GM12865 (cell line): ENCODE data around the gene KCTD14.
"Not testable (repeated sequence)": the region's sequence is repeated elsewhere in the genome, so short reads cannot be mapped to it uniquely, and the experiment has no call there.

Experiments
- DNase-seq: peaks from one replicate; pipeline ENCODE4 v3.0.0; 2010; ENCODE audit warnings: low read depth
- H3K4me3 ChIP-seq: 2 replicates; pipeline ENCODE4 v1.5.1; 2011; ENCODE audit warnings: mild to moderate bottlenecking, low read depth, low read length, control low read depth
- CTCF ChIP-seq: IDR thresholded peaks from 2 replicates; pipeline ENCODE4 v1.5.1; 2011; ENCODE audit warnings: low read length, control low read depth, low read depth, inconsistent platforms; ENCODE audit not compliant: insufficient read depth; ENCODE audit errors: missing control alignments

Gene KCTD14

GRCh38 chr11:77993902-77994301 is 29.2 kb downstream of the KCTD14 start:
- peak overlapping the region; percentile 89 for H3K4me3 ChIP-seq
- TF ChIP-seq CTCF: no peak
- peak; percentile 4 for DNase-seq

GRCh38 chr11:77990981-77991380 is 32.1 kb downstream of the KCTD14 start:
- DNase-seq: no peak
- no peak overlapping the region for H3K4me3 ChIP-seq
- no peak for TF ChIP-seq CTCF

- not testable (repeated sequence) for H3K4me3 ChIP-seq, DNase-seq
These were observed 36.6 kb downstream of the KCTD14 start for GRCh38 chr11:77986456-77986855.

GRCh38 chr11:77981346-77981947 is 41.6 kb downstream of the KCTD14 start:
- no peak overlapping the region for H3K4me3 ChIP-seq
- no peak for TF ChIP-seq CTCF
- no peak for DNase-seq

- H3K4me3 ChIP-seq: no peak overlapping the region
- no peak for TF ChIP-seq CTCF
- DNase-seq: no peak
These were observed 54.7 kb downstream of the KCTD14 start for GRCh38 chr11:77968337-77968736.

GRCh38 chr11:77967753-77968152 is 55.3 kb downstream of the KCTD14 start:
- TF ChIP-seq CTCF: no peak
- H3K4me3 ChIP-seq: no peak overlapping the region
- DNase-seq: no peak

GRCh38 chr11:77967121-77967520 is 56.0 kb downstream of the KCTD14 start:
- DNase-seq: no peak
- TF ChIP-seq CTCF: no peak
- H3K4me3 ChIP-seq: no peak overlapping the region
